ENCODE data around the gene SDHAF2.
"Not testable (repeated sequence)": the region's sequence is repeated elsewhere in the genome, so short reads cannot be mapped to it uniquely, and the experiment has no call there.

DNA sequence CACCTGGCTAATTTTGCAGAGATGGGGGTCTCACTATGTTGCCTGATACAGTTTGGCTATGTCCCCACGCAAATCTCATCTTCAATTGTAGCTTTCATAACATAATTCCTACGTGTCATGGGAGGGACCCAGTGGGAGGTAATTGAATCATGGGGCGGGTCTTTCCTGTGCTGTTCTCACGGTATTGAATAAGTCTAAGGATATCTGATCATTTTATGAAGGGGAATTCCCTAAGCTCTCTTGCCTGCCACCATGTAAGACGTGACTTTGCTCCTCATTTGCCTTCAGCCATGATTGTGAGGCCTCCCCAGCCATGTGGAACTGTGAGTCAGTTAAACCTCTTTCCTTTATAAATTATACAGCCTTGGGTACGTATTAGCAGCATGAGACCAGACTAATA lies 37.7 kb downstream of the SDHAF2 start:
- TF ChIP-seq ATF6 (CRISPR knock-in tag; conservative IDR thresholded peaks at IDR 0.05); SETDB1 (CRISPR knock-in tag; IDR thresholded peaks at IDR 0.05; ENCODE audit: borderline replicate concordance); SRF (IDR thresholded peaks at IDR 0.05; ENCODE audit: low read depth, low read length); TARDBP (CRISPR knock-in tag; IDR thresholded peaks at IDR 0.05); CREM (IDR thresholded peaks at IDR 0.05); CREM (CRISPR knock-in tag; IDR thresholded peaks at IDR 0.05); ZNF124 (CRISPR knock-in tag; IDR thresholded peaks at IDR 0.05); PAWR (CRISPR knock-in tag; IDR thresholded peaks at IDR 0.05; ENCODE audit: borderline replicate concordance): not testable (repeated sequence)
- TF ChIP-seq, protein P1, sequence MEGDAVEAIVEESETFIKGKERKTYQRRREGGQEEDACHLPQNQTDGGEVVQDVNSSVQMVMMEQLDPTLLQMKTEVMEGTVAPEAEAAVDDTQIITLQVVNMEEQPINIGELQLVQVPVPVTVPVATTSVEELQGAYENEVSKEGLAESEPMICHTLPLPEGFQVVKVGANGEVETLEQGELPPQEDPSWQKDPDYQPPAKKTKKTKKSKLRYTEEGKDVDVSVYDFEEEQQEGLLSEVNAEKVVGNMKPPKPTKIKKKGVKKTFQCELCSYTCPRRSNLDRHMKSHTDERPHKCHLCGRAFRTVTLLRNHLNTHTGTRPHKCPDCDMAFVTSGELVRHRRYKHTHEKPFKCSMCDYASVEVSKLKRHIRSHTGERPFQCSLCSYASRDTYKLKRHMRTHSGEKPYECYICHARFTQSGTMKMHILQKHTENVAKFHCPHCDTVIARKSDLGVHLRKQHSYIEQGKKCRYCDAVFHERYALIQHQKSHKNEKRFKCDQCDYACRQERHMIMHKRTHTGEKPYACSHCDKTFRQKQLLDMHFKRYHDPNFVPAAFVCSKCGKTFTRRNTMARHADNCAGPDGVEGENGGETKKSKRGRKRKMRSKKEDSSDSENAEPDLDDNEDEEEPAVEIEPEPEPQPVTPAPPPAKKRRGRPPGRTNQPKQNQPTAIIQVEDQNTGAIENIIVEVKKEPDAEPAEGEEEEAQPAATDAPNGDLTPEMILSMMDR (CRISPR knock-in tag; IDR thresholded peaks at IDR 0.05), result not testable (repeated sequence)
- TF ChIP-seq, protein P2, sequence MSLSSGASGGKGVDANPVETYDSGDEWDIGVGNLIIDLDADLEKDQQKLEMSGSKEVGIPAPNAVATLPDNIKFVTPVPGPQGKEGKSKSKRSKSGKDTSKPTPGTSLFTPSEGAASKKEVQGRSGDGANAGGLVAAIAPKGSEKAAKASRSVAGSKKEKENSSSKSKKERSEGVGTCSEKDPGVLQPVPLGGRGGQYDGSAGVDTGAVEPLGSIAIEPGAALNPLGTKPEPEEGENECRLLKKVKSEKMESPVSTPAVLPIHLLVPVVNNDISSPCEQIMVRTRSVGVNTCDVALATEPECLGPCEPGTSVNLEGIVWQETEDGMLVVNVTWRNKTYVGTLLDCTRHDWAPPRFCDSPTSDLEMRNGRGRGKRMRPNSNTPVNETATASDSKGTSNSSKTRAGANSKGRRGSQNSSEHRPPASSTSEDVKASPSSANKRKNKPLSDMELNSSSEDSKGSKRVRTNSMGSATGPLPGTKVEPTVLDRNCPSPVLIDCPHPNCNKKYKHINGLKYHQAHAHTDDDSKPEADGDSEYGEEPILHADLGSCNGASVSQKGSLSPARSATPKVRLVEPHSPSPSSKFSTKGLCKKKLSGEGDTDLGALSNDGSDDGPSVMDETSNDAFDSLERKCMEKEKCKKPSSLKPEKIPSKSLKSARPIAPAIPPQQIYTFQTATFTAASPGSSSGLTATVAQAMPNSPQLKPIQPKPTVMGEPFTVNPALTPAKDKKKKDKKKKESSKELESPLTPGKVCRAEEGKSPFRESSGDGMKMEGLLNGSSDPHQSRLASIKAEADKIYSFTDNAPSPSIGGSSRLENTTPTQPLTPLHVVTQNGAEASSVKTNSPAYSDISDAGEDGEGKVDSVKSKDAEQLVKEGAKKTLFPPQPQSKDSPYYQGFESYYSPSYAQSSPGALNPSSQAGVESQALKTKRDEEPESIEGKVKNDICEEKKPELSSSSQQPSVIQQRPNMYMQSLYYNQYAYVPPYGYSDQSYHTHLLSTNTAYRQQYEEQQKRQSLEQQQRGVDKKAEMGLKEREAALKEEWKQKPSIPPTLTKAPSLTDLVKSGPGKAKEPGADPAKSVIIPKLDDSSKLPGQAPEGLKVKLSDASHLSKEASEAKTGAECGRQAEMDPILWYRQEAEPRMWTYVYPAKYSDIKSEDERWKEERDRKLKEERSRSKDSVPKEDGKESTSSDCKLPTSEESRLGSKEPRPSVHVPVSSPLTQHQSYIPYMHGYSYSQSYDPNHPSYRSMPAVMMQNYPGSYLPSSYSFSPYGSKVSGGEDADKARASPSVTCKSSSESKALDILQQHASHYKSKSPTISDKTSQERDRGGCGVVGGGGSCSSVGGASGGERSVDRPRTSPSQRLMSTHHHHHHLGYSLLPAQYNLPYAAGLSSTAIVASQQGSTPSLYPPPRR (CRISPR knock-in tag; IDR thresholded peaks at IDR 0.05; ENCODE audit: borderline replicate concordance), result not testable (repeated sequence)
